Thoracic aorta (tissue), 2 donors: ENCODE results near the gene PRRX2. TPM values are rescaled to one million over a fixed set of nuclear protein-coding genes. Genes with fewer than 3 reads are reported as not detected.

Experiments used
- ATAC-seq: fragments of 150-250 bp; one replicate; pipeline ENCODE4 v1.8.0; 2017; ENCODE audit warnings: low read depth; ENCODE audit not compliant: insufficient number of reproducible peaks, low FRiP score
- DNase-seq: peaks from one replicate; pipeline ENCODE4 v3.0.0-alpha.2; 2020; ENCODE audit warnings: low spot score
- H3K27ac ChIP-seq, 2 donors: fragments of 200-600 bp; sonication (generic); 1 replicate in 1 of 2; 2 replicates in 1 of 2; pipeline ENCODE4 v1.5.1; 2016; ENCODE audit warnings: mild to moderate bottlenecking in 2 of 2, moderate library complexity in 2 of 2
- H3K27me3 ChIP-seq: fragments of 200-600 bp; sonication (generic); replicated peaks from 2 replicates; pipeline ENCODE4 v1.6.0; 2016; ENCODE audit warnings: mild to moderate bottlenecking; ENCODE audit not compliant: insufficient read depth
- H3K36me3 ChIP-seq: fragments of 200-600 bp; sonication (generic); one replicate; pipeline ENCODE4 v1.5.1; 2016
- H3K4me1 ChIP-seq, 2 donors: fragments of 200-600 bp; sonication (generic); 1 replicate in 1 of 2; 2 replicates in 1 of 2; pipeline versions ENCODE4 v1.5.1 to v1.6.0; 2016; ENCODE audit warnings: low read depth in 2 of 2, mild to moderate bottlenecking in 1 of 2; ENCODE audit not compliant: control insufficient read depth in 1 of 2
- H3K4me3 ChIP-seq: fragments of 200-600 bp; sonication (generic); 2 replicates; pipeline ENCODE4 v1.5.1; 2016; ENCODE audit warnings: mild to moderate bottlenecking
- H3K9me3 ChIP-seq: fragments of 200-600 bp; sonication (generic); 2 replicates; pipeline ENCODE4 v1.5.1; 2016
- total RNA-seq, 2 donors: library from RNA; depleted of rRNA; stranded (reverse); fragments of >200 nt; gene quantifications; one replicate each; pipeline versions ENCODE4 v1.1.0 to v1.2.3, GENCODE V29; 2016
- TF ChIP-seq, protein P1 (sequence below): fragments of 200-600 bp; sonication (generic); IDR thresholded peaks from one replicate; pipeline ENCODE4 v1.5.1; 2019; ENCODE audit warnings: antibody characterized with exemption

PRRX2 gene
- total RNA-seq, 2 donors from 2014 or later: 42.0 to 66.1 TPM

DNA sequence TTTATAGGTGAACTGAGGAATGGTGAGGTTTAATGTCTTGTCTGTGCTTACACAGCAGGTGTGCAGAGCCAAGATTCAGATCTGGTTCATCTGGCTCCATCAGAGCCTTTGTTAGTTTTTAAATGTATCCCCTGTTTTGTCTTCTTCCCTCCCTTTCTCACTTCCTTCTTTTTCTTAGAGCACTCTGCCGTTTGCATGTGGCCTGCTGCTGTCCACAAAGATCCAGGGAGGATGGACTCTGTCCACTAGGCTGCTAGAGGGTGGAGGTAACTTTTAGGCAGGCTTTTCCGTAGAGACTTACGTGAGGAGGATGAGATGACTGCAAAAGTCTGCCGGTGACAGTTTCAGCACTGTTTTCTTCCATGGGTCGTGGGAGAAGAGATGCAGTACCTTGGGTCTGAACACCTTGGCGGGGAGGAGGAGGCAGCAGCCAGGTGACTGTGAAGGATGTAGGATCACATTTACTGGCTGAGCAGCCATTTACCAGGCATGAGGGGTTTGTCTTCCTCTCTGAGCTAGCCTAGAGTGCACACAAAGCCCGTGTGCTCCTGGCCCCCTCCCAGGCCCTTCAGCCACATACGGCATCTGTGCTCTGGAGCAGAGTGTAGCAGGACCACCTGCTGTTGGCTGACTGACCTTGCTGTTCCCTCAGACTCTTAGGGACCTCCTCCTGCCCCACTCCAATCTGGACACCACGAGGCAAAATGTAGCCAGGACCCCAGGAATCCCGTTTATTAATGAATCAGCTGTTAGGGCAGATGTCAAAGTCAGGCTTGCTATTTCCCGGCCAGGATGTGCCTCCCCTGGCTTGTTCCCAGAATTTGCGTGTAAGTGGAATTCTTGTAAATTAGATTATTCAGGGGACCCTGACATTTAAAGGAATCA lies 37.6 kb upstream of the PRRX2 start:
- Histone ChIP-seq H3K27me3 (no peaks in the 10 kb centered on the region), H3K36me3 (no peaks in the 10 kb centered on the region), H3K4me3 (peak overlapping the region; percentile 90), H3K27ac (peak overlapping the region in 1 of 2 donors; percentile 84), H3K9me3 (no peaks in the 10 kb centered on the region), H3K4me1 (peaks cover 13 to 60% of the 10 kb centered on the region in 2 donors)
- TF ChIP-seq, protein P1, sequence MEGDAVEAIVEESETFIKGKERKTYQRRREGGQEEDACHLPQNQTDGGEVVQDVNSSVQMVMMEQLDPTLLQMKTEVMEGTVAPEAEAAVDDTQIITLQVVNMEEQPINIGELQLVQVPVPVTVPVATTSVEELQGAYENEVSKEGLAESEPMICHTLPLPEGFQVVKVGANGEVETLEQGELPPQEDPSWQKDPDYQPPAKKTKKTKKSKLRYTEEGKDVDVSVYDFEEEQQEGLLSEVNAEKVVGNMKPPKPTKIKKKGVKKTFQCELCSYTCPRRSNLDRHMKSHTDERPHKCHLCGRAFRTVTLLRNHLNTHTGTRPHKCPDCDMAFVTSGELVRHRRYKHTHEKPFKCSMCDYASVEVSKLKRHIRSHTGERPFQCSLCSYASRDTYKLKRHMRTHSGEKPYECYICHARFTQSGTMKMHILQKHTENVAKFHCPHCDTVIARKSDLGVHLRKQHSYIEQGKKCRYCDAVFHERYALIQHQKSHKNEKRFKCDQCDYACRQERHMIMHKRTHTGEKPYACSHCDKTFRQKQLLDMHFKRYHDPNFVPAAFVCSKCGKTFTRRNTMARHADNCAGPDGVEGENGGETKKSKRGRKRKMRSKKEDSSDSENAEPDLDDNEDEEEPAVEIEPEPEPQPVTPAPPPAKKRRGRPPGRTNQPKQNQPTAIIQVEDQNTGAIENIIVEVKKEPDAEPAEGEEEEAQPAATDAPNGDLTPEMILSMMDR: no peak
- DNase-seq (no peak), ATAC-seq (no peak)

DNA sequence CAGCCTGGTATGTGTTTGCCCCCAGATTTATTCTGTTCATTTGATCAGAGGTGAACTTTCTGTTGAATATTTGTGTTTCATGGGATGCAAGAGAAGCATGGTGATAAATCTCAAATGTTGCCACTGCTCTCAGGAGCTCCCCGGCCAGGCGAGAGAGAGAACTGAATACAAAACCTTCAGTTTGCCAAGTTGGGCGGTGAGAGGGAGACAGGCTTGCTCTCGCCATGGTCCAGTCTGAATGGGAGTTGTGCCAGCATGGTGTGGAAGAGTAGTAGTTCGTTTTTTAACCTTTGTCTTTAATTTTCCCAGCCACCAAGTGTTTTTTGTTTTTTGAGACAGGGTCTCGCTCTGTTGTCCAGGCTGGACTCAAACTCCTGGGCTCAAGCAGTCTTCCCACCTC lies 36.7 kb upstream of the PRRX2 start:
- Histone ChIP-seq H3K4me1 (peaks cover 13 to 60% of the 10 kb centered on the region in 2 donors), H3K27ac (no peak overlapping the region)
- ATAC-seq: no peak

DNA sequence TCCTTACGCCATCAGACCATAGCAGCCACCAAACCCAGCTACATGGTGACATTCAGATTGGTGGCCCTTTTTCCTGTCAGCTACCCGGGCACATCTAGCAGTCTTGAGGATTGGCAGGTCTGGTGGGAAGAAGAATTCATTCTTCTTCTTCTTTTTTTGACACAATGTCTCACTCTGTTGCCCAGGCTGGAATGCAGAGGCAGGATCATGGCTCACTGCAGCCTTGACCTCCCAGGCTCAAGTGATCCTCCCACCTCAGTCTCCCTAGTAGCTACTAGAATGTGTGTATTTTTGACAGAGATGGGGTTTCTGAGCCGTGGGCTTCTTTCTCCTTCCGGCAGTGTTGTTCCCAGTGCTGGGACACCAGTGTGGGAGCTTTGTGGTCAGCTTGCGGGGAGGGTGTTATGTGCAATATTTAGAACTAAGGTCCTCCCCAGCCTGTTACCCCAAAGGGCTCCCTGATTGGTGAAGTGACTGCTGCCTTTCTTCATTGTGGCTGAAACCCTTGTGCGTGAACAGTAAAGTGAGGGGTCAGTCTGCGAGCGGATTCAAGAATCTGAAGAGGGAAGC lies 36.1 kb upstream of the PRRX2 start:
- Histone ChIP-seq H3K4me3 (no peak overlapping the region), H3K9me3 (no peaks in the 10 kb centered on the region), H3K27ac (no peak overlapping the region), H3K36me3 (peaks cover 11% of the 10 kb centered on the region), H3K27me3 (no peaks in the 10 kb centered on the region), H3K4me1 (peaks cover 13 to 60% of the 10 kb centered on the region in 2 donors)
- ATAC-seq (no peak), DNase-seq (no peak)
- TF ChIP-seq, protein P1: no peak

More for the DNA sequence above, 36.7 kb upstream of the PRRX2 start:
- DNase-seq: no peak
- H3K9me3 ChIP-seq: no peaks in the 10 kb centered on the region
- H3K36me3 ChIP-seq: peaks cover 6% of the 10 kb centered on the region
- H3K27me3 ChIP-seq: no peaks in the 10 kb centered on the region
- H3K4me3 ChIP-seq: no peak overlapping the region
- TF ChIP-seq, protein P1: no peak

DNA sequence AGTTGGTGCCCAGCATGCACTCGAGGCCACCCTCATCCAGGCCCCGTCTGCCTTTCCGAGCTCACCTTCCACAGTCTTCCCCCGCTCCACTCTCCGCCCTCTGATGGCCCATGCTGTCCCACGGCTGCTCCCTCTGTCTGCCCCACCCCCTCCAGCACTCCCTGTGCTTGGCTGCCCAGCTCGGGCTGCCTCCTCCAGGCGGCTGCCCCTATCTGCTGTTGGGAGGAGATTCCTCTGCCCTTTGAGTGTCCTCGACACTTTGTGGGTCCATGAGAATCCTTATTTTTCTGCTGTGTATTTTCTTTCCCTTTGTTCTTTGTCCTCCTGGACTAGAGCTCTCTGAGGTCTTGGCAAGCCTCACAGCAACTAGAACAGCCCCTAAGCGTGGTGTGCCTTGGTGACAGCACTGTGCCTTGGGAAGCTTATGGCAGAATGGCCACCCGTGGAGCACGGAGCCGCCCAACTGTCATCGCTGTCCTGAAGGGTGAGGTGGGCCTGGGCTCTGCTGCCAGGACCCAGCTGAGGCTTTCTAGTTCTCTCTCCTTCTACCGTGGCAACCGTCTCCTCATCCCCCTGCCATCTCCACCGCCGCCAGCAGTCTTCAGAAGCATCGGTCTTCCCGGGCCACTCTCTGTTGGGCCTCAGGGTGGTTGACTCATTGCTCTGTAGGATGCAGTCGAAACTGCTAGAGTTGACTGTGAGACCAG lies 34.3 kb upstream of the PRRX2 start:
- no peak overlapping the region for H3K4me3 ChIP-seq

More for the DNA sequence above, 34.3 kb upstream of the PRRX2 start:
- DNase-seq (no peak), ATAC-seq (no peak)
- TF ChIP-seq, protein P1: no peak
- no peaks in the 10 kb centered on the region for H3K27me3 ChIP-seq
- H3K9me3 ChIP-seq: no peaks in the 10 kb centered on the region
- H3K4me1 ChIP-seq: peaks cover 13 to 46% of the 10 kb centered on the region in 2 donors
- peaks cover 27% of the 10 kb centered on the region for H3K36me3 ChIP-seq
- no peak overlapping the region for H3K27ac ChIP-seq
